ENCODE results near the gene MUC12. TPM values are rescaled to one million over a fixed set of nuclear protein-coding genes. Genes with fewer than 3 reads are reported as not detected.

The MUC12 gene
- total RNA-seq, 1 experiment from 2014 or later: 11.5 TPM

DNA sequence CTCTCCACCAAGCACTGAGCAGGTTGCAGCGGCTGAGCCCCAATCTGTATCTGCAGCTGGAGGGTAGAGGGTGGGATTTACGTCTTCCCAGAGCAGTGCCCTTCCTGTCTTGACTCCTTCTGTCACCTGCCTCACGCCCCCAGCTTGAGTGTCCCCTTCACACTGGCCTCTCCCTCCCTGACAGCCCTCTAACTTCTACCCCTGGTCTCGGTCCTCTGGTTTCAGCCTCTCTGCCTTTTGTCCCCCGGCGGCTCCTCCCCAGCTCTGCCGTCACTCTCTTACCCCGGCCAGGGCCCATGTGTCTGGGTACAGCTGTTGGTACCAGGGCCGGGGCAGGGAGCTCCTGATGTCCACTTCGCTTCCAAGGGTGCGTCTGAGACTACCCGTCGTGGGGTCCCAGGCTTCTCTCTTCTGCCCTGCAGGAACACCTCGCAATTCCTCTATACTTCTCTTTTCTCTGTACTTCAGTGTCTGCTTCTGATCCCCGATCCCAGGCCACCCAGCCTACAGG lies 19.4 kb upstream of the MUC12 start:
- Histone ChIP-seq H3K23ac (ENCODE audit: insufficient read length, low read depth, low read length) (no peak overlapping the region), H3K18ac (ENCODE audit: insufficient read length, low read depth, low read length) (no peak overlapping the region), H3K23me2 (ENCODE audit: insufficient read length, low read depth, low read length, poor library complexity, severe bottlenecking) (no peaks in the 10 kb centered on the region), H3K4ac (ENCODE audit: low read depth, low read length) (no peak overlapping the region), H3K27ac (ENCODE audit: insufficient read length, low read depth, low read length) (no peak overlapping the region), H2BK12ac (ENCODE audit: insufficient read length, low read depth, low read length) (no peak overlapping the region), H3K9ac (ENCODE audit: extremely low read depth, insufficient read length, low read length) (no peak overlapping the region), H3K4me2 (ENCODE audit: insufficient read depth, insufficient read length, low read length) (peak overlapping the region; percentile 43), H2AK5ac (ENCODE audit: insufficient read length, low read length) (no peak overlapping the region), H2BK5ac (ENCODE audit: insufficient read length, low read length) (no peak overlapping the region), H3K79me1 (ENCODE audit: insufficient read depth, low read depth, low read length, poor library complexity, severe bottlenecking) (no peaks in the 10 kb centered on the region), H4K8ac (replicated peaks; ENCODE audit: insufficient read length, low read depth, low read length) (no peak overlapping the region), H2BK15ac (ENCODE audit: low read depth, low read length) (no peak overlapping the region), H4K91ac (ENCODE audit: insufficient read length, low read depth, low read length) (no peak overlapping the region), H2BK120ac (ENCODE audit: low read depth, low read length, poor library complexity, severe bottlenecking) (no peak overlapping the region), H3T11ph (ENCODE audit: low read length) (no peak overlapping the region), H3K9me3 (ENCODE audit: control insufficient read depth, low read depth, low read length) (no peaks in the 10 kb centered on the region), H3K14ac (ENCODE audit: insufficient read depth, low read length) (peak overlapping the region; percentile 68; the same call in 1 of the 2 replicates), H2AFZ (ENCODE audit: low read length) (no peak overlapping the region), H3K27me3 (ENCODE audit: insufficient read depth, low read length) (no peaks in the 10 kb centered on the region), H2BK20ac (ENCODE audit: low read depth, low read length, poor library complexity, severe bottlenecking) (no peak overlapping the region), H3K4me1 (ENCODE audit: insufficient read depth, low read length) (peaks cover 8% of the 10 kb centered on the region; the same call in 1 of the 2 replicates), H3K56ac (ENCODE audit: insufficient read length, low read depth, low read length) (no peak overlapping the region), H3K79me2 (ENCODE audit: insufficient read depth, low read length) (no peaks in the 10 kb centered on the region), H4K5ac (ENCODE audit: insufficient read length, low read depth, low read length) (no peak overlapping the region), H4K20me1 (ENCODE audit: control insufficient read depth, insufficient read depth, insufficient read length) (no peaks in the 10 kb centered on the region)
- H3K9me3 Mint-ChIP-seq: no peaks in the 10 kb centered on the region; a peak in 2 of 5 replicates
- H3K4me3 Mint-ChIP-seq: peak overlapping the region in 1 of 2 experiments; percentile 41; a peak in 2 of 5 replicates
- peaks cover 4% of the 10 kb centered on the region; the same call in 1 of the 2 replicates for H3K27me3 Mint-ChIP-seq (ENCODE audit: low read depth)
- peaks cover 0 to 2% (median 0%) of the 10 kb centered on the region in 3 experiments; a peak in 1 of 7 replicates for H3K36me3 Mint-ChIP-seq (ENCODE audit: insufficient read depth in 1 of 3, low read depth in 3 of 3)
- WGBS (ENCODE audit: extremely low coverage, insufficient read length, low lambda C conversion rate): no CpG with 5 or more reads among the region's 15 CpGs
- peaks cover 29 to 35% of the 10 kb centered on the region in 2 experiments for H3K4me1 Mint-ChIP-seq
- TF ChIP-seq, protein P1, sequence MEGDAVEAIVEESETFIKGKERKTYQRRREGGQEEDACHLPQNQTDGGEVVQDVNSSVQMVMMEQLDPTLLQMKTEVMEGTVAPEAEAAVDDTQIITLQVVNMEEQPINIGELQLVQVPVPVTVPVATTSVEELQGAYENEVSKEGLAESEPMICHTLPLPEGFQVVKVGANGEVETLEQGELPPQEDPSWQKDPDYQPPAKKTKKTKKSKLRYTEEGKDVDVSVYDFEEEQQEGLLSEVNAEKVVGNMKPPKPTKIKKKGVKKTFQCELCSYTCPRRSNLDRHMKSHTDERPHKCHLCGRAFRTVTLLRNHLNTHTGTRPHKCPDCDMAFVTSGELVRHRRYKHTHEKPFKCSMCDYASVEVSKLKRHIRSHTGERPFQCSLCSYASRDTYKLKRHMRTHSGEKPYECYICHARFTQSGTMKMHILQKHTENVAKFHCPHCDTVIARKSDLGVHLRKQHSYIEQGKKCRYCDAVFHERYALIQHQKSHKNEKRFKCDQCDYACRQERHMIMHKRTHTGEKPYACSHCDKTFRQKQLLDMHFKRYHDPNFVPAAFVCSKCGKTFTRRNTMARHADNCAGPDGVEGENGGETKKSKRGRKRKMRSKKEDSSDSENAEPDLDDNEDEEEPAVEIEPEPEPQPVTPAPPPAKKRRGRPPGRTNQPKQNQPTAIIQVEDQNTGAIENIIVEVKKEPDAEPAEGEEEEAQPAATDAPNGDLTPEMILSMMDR (conservative IDR thresholded peaks at IDR 0.05): no peak
- peak overlapping the region in 1 of 3 experiments; percentile 6; a peak in 1 of 7 replicates for H3K27ac Mint-ChIP-seq
- peak; percentile 59 for DNase-seq

Measured in H9 (cell line).